Right atrium auricular region (tissue), 2 donors: ENCODE data around the gene EAPP. TPM values are rescaled to one million over a fixed set of nuclear protein-coding genes. Genes with fewer than 3 reads are reported as not detected.

Experiments used
- DNase-seq: peaks from one replicate; pipeline ENCODE4 v3.0.0-alpha.2; 2019; ENCODE audit warnings: low spot score
- H3K27ac ChIP-seq, 2 donors: fragments of 200-600 bp; sonication (generic); 1 replicate in 1 of 2; 2 replicates in 1 of 2; pipeline ENCODE4 v1.5.1; 2016 to 2019
- H3K27me3 ChIP-seq, 2 donors: fragments of 200-600 bp; sonication (generic); one replicate each; pipeline versions ENCODE4 v1.5.1 to v1.6.0; 2017 to 2019
- H3K36me3 ChIP-seq: fragments of 200-600 bp; sonication (generic); one replicate; pipeline ENCODE4 v1.5.1; 2016
- H3K4me1 ChIP-seq, 2 donors: fragments of 200-600 bp; sonication (generic); one replicate each; pipeline versions ENCODE4 v1.5.1 to v1.6.0; 2017 to 2019
- H3K4me3 ChIP-seq, 2 donors: fragments of 200-600 bp; sonication (generic); 1 replicate in 1 of 2; 2 replicates in 1 of 2; pipeline ENCODE4 v1.5.1; 2017 to 2019; ENCODE audit warnings: mild to moderate bottlenecking in 1 of 2, moderate library complexity in 1 of 2
- H3K9me3 ChIP-seq, 2 donors: fragments of 200-600 bp; sonication (generic); one replicate each; pipeline ENCODE4 v1.5.1; 2019
- total RNA-seq, 2 donors: library from RNA; depleted of rRNA; stranded (reverse); fragments of >200 nt; gene quantifications; one replicate each; pipeline ENCODE4 v1.1.0, GENCODE V29; 2016
- TF ChIP-seq, protein P1 (sequence below), 2 donors: fragments of 200-600 bp; sonication (generic); IDR thresholded peaks; one replicate each; pipeline ENCODE4 v1.5.1; 2019; ENCODE audit warnings: antibody characterized with exemption in 2 of 2

Gene EAPP
- total RNA-seq, 2 donors from 2014 or later: 17.9 to 22.7 TPM

DNA sequence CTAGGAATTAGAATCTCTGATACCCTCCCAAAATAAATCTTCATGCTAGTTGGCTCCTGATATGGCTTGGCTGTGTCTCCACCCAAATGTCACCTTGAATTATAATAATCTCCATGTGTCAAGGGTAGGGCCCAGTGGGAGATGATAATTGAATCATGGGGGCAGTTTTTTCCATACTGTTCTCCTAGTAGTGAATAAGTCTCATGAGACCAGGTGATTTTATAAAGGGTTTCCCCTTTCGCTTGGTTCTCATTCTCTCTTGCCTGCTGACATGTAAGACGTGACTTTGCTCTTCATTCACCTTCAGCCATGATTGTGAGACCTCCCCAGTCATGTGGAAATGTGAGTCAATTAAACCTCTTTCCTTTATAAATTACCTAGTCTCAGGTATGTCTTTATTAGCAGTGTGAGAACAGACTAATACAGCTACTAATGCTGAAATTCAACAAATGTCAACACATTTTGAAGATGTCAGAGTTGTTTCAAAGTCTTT is 65.3 kb downstream of the EAPP start:
- Histone ChIP-seq H3K36me3 (no peaks in the 10 kb centered on the region), H3K27ac (no peak overlapping the region), H3K27me3 (no peaks in the 10 kb centered on the region), H3K9me3 (no peaks in the 10 kb centered on the region), H3K4me1 (no peaks in the 10 kb centered on the region), H3K4me3 (no peak overlapping the region)
- TF ChIP-seq, protein P1, sequence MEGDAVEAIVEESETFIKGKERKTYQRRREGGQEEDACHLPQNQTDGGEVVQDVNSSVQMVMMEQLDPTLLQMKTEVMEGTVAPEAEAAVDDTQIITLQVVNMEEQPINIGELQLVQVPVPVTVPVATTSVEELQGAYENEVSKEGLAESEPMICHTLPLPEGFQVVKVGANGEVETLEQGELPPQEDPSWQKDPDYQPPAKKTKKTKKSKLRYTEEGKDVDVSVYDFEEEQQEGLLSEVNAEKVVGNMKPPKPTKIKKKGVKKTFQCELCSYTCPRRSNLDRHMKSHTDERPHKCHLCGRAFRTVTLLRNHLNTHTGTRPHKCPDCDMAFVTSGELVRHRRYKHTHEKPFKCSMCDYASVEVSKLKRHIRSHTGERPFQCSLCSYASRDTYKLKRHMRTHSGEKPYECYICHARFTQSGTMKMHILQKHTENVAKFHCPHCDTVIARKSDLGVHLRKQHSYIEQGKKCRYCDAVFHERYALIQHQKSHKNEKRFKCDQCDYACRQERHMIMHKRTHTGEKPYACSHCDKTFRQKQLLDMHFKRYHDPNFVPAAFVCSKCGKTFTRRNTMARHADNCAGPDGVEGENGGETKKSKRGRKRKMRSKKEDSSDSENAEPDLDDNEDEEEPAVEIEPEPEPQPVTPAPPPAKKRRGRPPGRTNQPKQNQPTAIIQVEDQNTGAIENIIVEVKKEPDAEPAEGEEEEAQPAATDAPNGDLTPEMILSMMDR (IDR thresholded peaks at IDR 0.05): no peak
- no peak for DNase-seq

GRCh38 chr14:34472706-34473279 is 66.7 kb downstream of the EAPP start:
- TF ChIP-seq, protein P1 (IDR thresholded peaks at IDR 0.05): no peak
- no peak for DNase-seq
- no peaks in the 10 kb centered on the region for H3K4me1 ChIP-seq
- no peaks in the 10 kb centered on the region for H3K36me3 ChIP-seq
- no peaks in the 10 kb centered on the region for H3K9me3 ChIP-seq
- no peaks in the 10 kb centered on the region for H3K27me3 ChIP-seq
- H3K27ac ChIP-seq: no peak overlapping the region
- H3K4me3 ChIP-seq: no peak overlapping the region

DNA sequence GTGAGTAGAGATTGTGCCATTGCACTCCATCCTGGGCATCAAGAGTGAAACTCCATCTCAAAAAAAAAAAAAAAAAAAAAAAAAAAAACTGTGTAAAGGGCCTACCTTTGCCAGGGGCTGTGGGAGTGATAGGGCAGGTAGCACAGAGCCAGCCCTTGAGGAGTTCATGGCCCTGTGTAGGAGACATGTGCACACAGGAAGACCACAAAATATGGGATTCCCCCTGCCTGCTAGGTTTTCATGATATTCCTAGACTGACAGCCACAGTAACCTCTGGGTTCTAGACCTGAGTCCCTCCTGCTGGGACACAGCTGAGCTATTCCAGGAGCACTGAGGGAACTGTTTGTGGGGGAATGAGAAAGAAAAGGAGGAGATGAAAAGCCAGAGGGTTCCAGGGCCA is 69.2 kb downstream of the EAPP start:
- Histone ChIP-seq H3K4me1 (peaks cover 0 to under 1% of the 10 kb centered on the region in 2 donors), H3K9me3 (no peaks in the 10 kb centered on the region), H3K36me3 (no peaks in the 10 kb centered on the region), H3K27me3 (no peaks in the 10 kb centered on the region), H3K4me3 (no peak overlapping the region), H3K27ac (no peak overlapping the region)
- DNase-seq: no peak
- TF ChIP-seq, protein P1 (IDR thresholded peaks at IDR 0.05): no peak

DNA sequence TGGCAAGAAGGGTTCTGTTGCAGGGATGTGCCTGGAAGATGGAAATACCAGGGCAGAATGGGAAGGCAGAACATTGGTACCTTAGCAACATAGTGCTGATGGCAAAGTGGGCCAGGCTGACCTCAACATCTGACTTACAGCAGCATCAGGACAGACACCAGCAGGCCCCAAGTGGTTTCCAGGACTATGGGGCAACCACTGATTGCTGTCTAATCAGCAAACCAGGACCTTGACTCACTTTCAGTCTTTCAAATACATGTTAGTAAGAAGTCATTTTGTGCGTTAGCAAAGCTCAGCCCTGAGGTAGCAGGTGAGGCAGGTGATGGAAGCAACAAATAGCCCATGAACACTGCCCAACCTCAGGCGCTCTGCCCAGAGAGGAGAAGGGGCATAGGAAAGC is 72.8 kb downstream of the EAPP start:
- H3K27me3 ChIP-seq: no peaks in the 10 kb centered on the region
- no peaks in the 10 kb centered on the region for H3K9me3 ChIP-seq
- no peak overlapping the region for H3K27ac ChIP-seq
- H3K36me3 ChIP-seq: no peaks in the 10 kb centered on the region
- TF ChIP-seq, protein P1 (IDR thresholded peaks at IDR 0.05): no peak
- H3K4me1 ChIP-seq: peaks cover 0 to 12% of the 10 kb centered on the region in 2 donors
- no peak for DNase-seq
- no peak overlapping the region for H3K4me3 ChIP-seq

Other genes with a start within 250 kb of the EAPP start
- 10 to 100 TPM in 1 of 2 donors, 1 to 10 TPM in 1; 9.4 to 10.8 TPM for gene SPTSSA, start 77.5 kb downstream of the EAPP start, total RNA-seq
- 10 to 100 TPM; 61.6 to 63.5 TPM for gene SNX6, start 90.4 kb upstream of the EAPP start, total RNA-seq
- 100 to 1,000 TPM; 261 to 441 TPM for gene CFL2, start 174.9 kb upstream of the EAPP start, total RNA-seq